Measurements from ENCODE around the gene PTGES3.
"Not testable (repeated sequence)": the region's sequence is repeated elsewhere in the genome, so short reads cannot be mapped to it uniquely, and the experiment has no call there.

PTGES3 gene

DNA sequence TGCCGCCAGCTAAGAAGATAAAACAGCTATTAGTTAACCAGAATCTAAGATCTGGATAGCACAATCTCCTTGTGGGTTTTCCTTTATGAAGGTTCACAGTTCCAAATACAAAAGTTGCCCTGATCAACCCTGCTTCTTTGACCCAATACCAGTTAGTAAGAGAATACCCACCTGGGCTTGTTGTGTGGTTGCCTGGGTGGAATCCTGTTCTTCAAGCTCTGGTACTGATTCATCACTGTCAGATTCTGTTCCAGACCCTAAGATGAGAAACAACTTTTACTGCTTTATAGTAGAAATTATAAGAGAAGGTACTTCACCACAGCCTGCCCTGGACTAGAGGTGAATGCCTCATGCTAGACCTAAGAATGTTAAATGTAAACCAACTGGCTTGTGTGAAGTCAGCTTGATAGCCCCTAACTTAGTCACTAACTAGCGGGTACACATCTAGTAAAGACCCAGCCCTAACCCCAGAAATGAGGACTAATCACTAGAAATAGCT lies 26.4 kb upstream of the PTGES3 start:
- DNase-seq (ENCODE audit: extremely low spot score, insufficient read length, low read depth) (no peak), FAIRE-seq (no peak)

DNA sequence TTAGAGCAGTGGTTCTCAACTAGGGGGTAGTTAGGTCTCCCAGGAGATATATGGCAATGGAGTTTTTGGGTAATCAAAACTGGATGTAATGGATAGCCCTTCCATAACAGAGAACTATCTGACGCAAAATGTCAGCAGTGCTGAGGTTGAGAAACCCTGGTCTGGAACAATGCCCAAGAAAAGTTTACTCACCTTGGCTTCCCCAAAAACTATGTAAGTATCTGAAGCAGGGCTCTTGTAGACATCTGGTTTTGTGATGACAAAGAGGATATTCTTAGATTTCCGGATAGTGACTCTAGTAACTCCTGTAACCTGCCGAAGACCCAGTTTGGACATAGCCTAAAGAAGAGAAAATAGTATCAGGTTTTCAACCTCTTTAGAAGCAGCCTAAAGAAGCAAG lies 25.3 kb upstream of the PTGES3 start:
- FAIRE-seq = no peak

DNA sequence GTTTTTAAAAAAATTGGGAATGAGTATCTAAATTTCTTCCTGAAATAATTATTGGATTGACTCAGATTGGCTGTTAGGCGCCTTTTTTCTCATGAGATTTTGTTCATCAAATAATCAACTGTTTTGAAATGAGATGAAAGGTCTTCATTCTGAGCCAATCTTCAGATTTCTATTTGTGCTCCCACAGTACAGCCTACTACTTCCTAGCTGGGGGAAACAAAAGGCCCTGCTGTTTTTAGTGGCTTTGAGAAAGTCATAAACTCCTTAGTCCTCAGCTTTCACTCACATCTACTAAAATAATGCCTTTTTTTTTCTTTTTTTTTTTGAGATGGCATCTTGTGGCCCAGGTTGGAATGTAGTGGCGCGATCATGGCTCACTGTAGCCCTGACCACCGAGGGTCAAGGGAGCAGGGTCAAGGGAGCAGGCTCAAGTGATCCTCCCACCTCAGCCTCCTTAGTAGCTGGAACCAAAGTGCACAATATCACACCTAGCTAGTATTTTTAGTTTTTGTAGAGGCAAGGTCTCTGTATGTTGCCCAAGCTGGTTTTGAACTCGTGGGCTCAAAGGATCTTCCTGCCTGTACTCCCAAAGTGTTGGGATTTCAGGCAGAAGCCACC lies 21.8 kb upstream of the PTGES3 start:
- DNase-seq (ENCODE audit: extremely low spot score, insufficient read length, low read depth) (no peak), FAIRE-seq (no peak)

More for the DNA sequence above, 25.3 kb upstream of the PTGES3 start:
- DNase-seq (ENCODE audit: extremely low spot score, insufficient read length, low read depth) = no peak

DNA sequence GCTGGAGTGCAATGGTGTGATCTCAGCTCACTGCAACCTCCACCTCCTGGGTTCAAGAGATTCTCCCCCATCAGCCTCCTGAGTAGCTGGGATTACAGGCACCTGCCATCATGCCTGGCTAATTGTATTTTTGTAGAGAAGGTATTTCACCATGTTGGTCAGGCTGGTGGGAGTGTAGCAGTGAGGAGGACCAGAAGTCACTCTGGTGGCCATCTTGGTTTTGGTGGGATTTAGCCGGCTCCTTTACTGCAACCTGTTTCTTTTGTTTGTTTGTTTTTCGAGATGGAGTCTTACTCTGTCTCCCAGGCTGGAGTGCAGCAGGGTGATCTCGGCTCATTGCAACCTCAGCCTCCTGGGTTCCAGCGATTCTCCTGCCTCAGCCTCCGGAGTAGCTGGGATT lies 16.4 kb upstream of the PTGES3 start:
- FAIRE-seq; DNase-seq (ENCODE audit: extremely low spot score, insufficient read length, low read depth): not testable (repeated sequence)

DNA sequence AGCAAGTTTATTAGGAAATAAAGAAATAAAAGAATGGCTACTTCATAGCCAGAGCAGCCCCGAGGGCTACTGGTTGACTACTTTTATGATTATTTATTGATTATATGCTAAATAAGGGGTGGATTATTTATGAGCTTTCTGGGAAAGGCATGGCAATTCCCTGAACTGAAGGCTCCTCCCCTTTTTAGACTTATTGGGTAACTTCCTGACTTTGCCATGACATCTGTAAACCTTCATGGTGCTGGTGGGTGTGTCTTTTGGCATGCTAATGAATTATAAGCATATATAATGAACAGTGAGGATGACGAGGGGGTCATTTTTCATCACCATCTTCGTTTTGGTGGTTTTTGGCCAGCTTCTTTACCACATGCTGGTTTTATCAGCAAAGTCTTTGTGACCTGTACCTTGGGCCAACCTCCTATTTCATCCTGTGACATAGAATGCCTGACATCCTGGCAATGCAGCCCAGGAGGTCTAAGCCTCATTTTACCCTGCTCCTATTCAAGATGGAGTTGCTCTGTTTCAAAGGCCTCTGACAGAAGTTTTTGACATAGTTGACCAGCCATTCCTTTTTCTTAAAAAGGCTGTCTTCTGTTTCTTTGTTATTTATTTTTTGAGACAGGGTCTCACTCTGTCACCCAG lies 11.1 kb upstream of the PTGES3 start:
- FAIRE-seq (no peak), DNase-seq (ENCODE audit: extremely low spot score, insufficient read length, low read depth) (no peak)

DNA sequence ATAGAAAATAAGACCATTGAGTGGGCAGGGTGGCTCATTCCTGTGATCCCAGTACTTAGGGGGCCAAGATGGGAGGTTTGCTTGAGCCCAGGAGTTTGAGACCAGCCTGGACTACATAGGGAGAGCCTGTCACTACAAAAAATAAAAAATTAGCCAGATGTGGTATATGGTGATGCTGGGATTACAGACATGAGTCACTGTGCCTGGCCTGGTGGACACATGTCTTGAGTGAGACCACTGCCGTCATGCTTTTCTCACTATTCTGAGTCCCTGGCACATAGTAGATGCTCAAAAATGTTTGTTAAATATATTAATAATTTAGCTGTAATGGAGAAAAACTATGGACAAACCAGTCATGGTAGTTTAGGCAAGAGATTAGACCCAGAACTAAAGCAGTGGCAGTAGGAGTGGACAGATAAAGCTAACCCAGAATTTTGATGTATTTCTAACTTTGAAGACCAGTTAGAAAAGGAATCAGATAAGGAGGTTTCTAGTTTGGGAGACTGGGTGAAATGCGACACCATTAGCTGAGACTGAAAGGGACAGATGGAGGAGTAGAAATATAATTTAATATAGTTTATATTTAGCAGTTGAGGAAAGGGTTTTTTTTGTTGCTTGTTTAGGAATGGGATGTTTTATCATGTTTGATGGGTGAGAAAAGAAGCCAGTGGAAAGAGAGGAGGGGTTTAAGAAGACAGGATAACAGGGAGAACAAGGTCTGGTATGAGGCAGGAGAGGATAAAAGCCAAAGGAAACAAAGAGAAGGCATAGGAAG lies 7.4 kb upstream of the PTGES3 start:
- DNase-seq (ENCODE audit: extremely low spot score, insufficient read length, low read depth) (no peak), FAIRE-seq (no peak)

DNA sequence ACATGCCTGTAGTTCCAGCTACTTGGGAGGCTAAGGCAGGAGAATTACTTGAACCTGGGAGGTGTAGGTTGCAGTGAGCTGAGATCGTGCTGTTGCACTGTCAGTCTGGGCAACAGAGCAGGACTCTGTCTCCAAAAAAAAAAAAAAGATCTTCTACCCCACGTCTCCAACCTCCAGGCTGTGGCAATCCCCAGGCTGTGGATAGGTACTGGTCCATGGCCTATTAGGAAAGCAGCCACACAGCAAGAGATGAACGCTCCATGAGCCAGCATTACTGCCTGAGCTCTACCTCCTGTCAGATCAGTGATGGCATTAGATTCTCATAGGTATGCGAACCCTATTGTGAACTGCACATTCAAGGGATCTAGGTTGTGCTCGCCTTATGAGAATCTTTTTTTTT lies 6.1 kb upstream of the PTGES3 start:
- no peak for DNase-seq (ENCODE audit: extremely low spot score, insufficient read length, low read depth)
- no peak for FAIRE-seq

DNA sequence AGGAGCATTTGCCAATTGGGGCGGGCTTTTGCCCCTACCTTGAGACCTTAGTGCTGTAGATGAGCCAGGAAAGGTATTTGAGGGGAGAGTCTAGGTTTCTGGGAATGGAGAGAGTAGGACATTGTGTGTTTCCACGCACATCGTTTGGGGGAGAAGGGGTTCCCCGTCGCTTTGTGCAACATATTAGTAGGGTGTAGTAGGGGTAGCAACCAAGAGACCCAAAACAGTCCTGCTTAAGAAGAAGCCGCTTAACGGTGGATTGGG lies 694 bp upstream of the PTGES3 start:
- DNase-seq (ENCODE audit: extremely low spot score, insufficient read length, low read depth) = no peak

DNA sequence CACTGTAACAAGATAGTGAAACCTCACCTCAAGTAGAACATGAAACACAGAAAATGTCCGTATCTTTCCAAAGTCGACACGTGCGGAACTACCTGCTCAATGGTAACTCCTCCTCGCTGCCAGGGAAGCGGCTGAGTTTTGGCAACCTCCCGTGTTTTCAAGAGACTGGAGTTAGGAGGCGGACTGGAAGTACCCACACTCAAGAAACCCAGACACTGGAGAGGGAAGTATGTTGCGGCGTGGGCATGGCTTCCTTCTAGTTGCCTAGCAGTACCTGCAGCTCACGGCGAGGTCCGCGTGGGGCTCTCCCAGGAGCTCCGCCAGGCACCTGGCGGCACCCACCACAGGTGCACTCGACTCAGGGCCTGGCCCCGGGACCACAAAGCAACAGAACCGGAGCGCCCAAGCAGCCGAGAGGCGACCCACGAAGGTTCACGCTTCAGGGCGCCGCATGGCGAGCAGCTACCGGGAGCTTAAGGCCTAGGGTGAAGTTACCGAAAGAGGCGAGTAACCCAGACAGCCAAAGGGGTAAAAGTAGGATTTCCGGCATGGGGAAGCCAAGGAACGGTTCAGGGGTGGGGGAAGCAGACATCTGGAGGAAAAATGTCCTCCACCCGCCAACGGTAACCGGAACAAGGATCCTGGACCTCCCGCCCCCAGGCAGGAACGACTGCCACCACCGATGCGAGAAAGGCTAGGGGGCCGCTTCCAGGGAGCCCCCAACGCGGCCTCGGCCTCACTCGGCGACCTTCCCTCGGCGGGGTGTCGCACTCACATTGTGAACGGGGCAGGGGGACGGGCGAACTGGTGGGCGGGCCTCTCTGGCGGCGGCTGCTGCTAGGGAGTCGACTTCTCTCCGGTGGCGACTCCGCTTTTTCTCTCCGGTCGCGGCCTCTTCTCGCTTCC lies 608 bp downstream of the PTGES3 start:
- DNase-seq (ENCODE audit: extremely low spot score, insufficient read length, low read depth) (no peak), FAIRE-seq (no peak)

More for the DNA sequence above, 694 bp upstream of the PTGES3 start:
- no peak for FAIRE-seq

DNA sequence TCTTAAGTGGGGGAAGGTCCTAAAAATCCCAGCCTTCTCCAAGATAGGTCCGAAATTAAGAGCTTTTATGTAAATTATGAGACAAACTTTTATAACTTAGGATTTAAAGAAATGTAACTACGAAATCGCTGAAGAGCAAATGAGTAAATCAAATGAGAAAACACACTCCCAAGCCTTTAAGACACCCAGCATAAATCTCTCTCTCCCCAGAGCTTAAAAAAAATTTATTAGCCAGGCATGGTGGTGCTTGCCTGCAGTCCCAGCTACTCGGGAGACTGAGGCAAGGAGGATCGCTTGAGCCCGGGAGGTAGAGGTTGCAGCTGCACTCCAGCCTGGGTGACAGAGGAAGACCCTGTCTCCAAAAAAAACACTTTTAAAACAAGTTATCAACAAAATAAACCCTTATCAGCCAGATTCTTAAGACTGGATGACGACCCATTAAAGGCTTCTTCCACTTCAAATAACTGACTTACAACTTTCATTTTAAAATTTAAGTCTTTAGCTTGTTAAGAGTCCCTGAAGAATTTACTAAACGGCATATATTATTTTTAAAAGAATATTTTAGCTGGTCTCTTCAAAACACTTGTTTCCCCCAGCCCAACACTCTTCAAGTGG lies 3.2 kb downstream of the PTGES3 start:
- DNase-seq (ENCODE audit: extremely low spot score, insufficient read length, low read depth) (no peak), FAIRE-seq (no peak)

DNA sequence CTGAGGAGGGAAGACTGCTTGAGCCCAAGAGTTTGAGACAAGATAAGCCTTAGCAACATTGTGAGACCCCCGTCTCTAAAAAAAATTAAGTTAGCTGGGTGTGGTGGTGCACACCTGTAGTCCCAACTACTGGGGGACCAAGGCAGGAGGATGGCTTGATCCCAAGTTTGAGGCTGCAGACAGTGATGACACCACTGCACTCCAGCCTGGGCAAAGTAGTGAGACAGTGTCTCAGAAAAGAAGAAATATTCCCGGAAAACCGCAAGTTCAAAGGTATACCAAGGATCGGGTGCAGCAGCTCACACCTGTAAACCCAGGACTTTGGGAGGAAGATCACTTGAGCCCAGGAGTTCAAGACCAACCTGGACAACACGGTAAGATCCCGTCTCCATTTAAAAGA lies 5.8 kb downstream of the PTGES3 start:
- FAIRE-seq = no peak
- DNase-seq (ENCODE audit: extremely low spot score, insufficient read length, low read depth) = no peak

DNA sequence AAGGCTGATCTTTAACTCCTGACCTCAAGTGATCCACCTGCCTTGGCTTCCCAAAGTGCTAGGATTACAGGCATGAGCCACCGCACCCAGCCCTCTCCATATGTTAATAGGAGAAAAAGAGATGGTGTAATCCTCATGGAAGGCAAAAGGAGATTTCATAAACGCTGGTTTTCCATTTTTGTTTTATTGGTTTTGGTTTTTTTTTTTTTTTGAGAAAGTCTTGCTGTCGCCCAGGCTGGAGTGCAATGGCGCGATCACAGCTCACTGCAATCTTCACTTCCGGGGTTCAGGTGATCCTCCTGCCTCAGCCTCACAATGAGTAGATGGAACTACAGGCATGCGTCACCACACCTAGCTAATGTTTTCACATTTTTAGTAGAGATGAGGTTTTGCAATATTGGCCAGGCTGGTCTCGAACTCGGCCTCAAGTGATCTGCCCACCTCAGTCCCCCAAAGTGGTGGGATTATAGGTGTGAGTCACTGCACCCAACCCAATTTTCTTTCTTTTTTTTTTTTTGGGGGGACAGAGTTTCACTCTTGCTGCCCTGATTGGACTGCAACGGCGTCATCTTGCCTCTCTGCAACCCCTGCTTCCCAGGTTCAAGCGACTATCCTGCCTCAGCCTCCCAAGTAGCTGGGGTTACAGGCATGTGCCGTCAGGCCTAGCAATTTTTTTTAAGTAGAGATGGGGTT lies 8.1 kb downstream of the PTGES3 start:
- DNase-seq (ENCODE audit: extremely low spot score, insufficient read length, low read depth) = no peak
- FAIRE-seq = no peak

DNA sequence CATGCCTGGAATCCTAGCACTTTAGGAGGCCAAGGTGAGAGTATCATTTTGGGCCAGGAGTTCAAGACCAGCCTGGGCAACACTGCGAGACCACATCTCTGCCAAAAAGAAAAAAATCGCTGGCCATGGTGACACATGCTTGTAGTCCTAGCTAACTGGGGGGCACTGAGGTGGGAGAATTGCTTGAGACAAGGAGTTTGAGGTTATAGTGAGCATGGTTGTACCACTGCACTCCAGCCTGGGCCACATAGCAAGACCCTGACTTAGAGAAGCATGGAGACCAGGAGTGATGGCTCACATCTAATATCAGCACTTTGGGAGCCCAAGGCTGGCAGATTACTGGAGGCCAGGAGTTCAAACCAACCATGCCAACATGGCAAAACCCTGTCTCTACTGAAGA lies 9.2 kb downstream of the PTGES3 start:
- no peak for FAIRE-seq
- DNase-seq (ENCODE audit: extremely low spot score, insufficient read length, low read depth) = no peak

DNA sequence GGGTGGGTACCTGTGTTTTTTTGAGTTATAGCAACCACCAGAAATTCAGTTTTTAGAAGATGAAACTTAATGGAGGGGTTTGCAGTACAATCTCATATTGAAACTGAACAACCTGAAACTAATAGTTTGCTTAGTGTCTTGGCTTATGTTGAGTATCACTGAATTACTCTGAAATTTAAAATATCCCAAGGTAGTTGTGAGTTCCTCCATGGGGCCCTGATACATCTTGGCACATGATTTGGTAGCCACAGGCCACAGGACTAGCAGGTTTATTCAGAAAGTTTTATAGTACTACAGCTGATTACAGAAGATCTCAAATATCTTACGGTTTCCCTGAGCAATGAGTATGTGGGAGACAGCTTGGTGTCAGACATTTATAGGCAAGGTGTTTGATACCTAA lies 10.4 kb downstream of the PTGES3 start:
- FAIRE-seq = no peak
- no peak for DNase-seq (ENCODE audit: extremely low spot score, insufficient read length, low read depth)

DNA sequence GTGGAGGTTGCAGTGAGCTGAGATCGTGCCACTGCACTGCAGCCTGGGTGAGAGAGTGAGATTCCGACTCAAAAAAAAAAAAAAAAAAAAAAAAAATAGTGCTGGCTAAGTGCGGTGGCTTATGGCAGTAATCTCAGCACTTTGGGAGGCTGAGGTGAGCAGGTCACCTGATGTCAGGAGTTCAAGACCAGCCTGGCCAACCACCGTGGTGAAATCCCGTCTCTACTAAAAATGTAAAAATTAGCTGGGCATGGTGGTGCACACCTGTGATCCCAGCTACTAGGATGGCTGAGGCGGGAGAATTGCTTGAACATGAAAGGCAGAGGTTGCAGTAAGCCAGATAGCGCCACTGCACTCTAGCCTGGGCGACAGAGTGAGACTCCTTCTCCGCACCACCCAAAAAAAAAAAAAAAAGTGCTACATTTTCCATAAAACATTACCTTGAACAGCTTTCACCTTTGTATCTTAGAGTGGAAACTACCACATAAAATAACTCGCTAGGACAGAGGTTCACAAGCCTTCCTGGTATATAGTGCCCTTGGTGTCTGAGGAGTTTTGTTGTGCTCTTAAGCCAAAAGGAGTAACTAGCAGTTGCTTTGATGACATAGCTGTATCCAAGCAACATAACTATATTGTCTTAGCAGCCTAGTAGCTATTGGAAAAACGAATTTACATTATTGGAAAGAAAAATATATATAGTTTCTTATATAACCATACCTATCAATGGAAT lies 11.1 kb downstream of the PTGES3 start:
- FAIRE-seq = no peak

DNA sequence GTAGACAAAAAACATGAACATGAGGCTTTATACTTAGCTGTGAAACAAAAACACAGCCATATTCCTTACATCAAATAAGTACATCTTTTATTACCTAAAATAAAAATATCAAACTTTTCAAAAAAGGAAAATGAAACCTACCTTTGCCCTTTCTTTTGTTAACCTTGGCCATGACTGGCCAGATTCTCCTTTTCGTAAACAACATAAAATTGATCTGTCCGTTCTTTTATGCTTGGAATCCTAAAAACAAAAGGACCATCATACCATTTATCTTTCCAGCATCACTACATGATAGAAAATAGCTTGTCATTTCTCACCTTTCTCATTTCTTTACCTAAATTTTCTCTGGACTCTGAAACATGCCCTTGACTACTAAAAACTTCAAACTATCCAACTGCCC lies 16.5 kb downstream of the PTGES3 start:
- DNase-seq (ENCODE audit: extremely low spot score, insufficient read length, low read depth) (no peak), FAIRE-seq (no peak)

More for the DNA sequence above, 11.1 kb downstream of the PTGES3 start:
- DNase-seq (ENCODE audit: extremely low spot score, insufficient read length, low read depth) = no peak

DNA sequence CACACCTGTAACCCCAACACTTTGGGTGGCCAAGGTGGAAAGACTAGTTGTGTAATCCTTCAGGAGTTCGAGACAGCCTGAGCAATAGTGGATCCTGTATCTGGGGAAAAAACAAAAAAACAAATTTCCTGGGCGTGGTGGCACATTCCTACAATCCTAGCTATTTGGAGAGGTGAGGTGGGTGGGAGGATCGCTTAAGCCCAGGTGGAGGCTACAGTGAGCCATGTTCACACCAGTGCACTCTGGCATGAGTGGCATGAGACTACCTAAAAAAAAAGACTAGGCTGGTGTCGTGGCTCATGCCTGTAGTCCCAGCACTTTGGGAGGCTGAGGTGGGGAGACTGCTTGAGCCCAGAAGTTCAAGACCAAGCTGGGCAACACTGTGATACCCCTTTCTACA lies 17.2 kb downstream of the PTGES3 start:
- DNase-seq (ENCODE audit: extremely low spot score, insufficient read length, low read depth) (no peak), FAIRE-seq (no peak)

DNA sequence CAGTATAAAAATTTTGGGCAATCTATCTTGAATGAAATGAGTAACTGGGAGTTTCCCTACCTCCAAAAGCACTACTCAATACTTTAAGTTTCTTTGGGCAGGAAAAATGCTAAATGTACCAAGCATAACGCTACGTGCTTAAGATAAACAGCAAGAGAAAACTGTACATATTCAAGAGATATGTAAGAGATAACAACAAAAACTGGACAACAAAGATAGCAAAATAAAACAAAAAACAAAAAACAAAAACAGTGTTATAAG lies 20.0 kb downstream of the PTGES3 start:
- FAIRE-seq (no peak), DNase-seq (ENCODE audit: extremely low spot score, insufficient read length, low read depth) (no peak)

DNA sequence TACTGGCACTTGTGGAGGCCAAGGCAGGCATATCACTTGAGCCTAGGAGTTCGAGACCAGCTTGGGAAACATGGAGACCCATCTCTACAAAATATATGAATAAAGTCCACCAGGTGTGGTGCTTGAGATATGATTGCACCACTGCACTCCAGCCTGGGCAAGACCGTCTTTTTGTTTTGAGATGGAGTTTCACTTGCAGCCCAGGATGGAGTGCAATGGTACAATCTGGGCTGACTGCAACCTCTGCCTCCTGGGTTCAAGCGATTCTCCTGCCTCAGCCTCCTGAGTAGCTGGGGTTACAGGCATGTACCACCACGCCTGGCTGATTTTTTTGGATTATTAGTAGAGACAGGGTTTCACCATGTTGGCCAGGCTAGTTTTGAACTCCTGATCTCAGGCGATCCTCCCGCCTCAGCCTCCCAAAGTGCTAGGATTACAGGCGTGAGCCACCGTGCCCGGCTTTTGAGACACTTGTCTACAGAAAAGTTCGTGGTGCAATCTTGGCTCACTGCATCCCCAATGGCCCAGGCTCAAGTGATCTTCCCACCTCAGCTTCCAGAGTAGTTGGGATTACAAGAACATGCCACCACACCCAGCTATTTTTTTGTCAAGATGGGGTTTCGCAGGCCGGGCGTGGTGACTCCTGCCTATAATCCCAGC lies 26.0 kb downstream of the PTGES3 start:
- FAIRE-seq = no peak
- DNase-seq (ENCODE audit: extremely low spot score, insufficient read length, low read depth) = no peak
